AG09309 (cell line): Measurements from ENCODE around the gene SOX15.
A peak's percentile ranks its signal among the peaks of the same experiment; 100 is the strongest.

Source experiments
- DNase-seq: peaks from one replicate; pipeline ENCODE4 v3.0.0-alpha.2; 2010; ENCODE audit warnings: low read depth
- H3K4me3 ChIP-seq: 2 replicates; pipeline ENCODE4 v1.5.1; 2011; ENCODE audit warnings: mild to moderate bottlenecking, low read depth, low read length, moderate library complexity; ENCODE audit not compliant: control insufficient read depth
- TF ChIP-seq, protein P1 (sequence below): IDR thresholded peaks from 2 replicates; pipeline ENCODE4 v1.5.1; 2011; ENCODE audit warnings: mild to moderate bottlenecking, low read depth, low read length, inconsistent platforms; ENCODE audit not compliant: insufficient read depth, control insufficient read depth; ENCODE audit errors: missing control alignments

Gene SOX15

DNA sequence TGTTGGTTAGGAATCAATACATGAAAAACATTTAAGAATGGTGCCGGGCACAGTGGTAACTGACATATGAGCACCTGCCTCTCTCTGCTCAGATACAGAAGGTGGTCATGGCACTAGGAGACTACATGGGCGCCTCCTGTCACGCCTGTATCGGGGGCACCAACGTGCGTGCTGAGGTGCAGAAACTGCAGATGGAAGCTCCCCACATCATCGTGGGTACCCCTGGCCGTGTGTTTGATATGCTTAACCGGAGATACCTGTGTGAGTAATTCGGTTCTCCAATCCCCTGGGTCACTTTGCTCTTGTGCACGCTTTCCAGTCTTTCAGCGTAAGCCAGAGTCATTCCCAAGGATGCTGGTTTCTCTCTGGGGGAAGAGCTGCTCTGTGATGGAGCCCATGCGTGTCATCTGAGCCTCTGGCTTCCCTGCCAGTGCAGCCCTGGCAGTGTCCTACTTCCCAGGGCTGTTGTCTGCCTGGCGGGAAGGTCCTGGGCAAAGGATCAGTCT is 13.4 kb downstream of the SOX15 start:
- TF ChIP-seq, protein P1, sequence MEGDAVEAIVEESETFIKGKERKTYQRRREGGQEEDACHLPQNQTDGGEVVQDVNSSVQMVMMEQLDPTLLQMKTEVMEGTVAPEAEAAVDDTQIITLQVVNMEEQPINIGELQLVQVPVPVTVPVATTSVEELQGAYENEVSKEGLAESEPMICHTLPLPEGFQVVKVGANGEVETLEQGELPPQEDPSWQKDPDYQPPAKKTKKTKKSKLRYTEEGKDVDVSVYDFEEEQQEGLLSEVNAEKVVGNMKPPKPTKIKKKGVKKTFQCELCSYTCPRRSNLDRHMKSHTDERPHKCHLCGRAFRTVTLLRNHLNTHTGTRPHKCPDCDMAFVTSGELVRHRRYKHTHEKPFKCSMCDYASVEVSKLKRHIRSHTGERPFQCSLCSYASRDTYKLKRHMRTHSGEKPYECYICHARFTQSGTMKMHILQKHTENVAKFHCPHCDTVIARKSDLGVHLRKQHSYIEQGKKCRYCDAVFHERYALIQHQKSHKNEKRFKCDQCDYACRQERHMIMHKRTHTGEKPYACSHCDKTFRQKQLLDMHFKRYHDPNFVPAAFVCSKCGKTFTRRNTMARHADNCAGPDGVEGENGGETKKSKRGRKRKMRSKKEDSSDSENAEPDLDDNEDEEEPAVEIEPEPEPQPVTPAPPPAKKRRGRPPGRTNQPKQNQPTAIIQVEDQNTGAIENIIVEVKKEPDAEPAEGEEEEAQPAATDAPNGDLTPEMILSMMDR: no peak
- no peak for DNase-seq
- H3K4me3 ChIP-seq: no peak overlapping the region

GRCh38 chr17:7575959-7576358 is 13.9 kb downstream of the SOX15 start:
- TF ChIP-seq, protein P1: no peak
- DNase-seq: no peak
- no peak overlapping the region for H3K4me3 ChIP-seq

GRCh38 chr17:7575481-7575883 is 14.4 kb downstream of the SOX15 start:
- DNase-seq: no peak
- TF ChIP-seq, protein P1: no peak
- peak overlapping the region; percentile 75 for H3K4me3 ChIP-seq

DNA sequence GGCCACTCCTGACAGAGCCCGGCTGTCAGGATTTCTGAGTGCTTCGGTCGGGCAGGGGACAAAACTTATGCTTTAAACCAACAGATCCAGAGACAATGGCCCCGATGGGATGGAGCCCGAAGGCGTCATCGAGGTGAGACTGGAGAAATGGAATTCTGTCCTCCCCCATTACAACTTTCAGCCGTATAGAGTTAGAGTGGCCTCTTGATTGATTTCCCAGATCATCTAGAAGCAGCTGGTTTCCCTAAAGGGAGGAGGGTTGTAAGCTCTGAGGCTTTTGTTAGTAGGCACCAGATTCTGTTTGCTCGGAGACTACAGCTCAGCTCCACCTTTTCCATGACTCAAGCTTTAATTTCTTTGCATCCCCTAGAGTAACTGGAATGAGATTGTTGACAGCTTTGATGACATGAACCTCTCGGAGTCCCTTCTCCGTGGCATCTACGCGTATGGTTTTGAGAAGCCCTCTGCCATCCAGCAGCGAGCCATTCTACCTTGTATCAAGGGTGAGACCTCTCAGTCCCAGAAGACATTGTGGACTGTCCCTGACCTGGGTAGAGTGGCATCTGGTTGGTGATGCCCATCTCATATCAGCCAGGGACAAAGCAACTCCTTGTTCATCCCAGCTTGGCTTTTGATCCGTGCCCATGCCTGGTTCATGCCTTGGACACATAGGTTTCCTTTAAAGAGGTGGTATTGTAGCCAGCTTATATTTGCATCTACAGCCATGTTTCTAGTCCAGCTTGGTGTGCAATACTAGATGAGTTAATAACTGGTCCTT is 15.5 kb downstream of the SOX15 start:
- TF ChIP-seq, protein P1: no peak
- peak overlapping the region; percentile 75 for H3K4me3 ChIP-seq
- no peak for DNase-seq

DNA sequence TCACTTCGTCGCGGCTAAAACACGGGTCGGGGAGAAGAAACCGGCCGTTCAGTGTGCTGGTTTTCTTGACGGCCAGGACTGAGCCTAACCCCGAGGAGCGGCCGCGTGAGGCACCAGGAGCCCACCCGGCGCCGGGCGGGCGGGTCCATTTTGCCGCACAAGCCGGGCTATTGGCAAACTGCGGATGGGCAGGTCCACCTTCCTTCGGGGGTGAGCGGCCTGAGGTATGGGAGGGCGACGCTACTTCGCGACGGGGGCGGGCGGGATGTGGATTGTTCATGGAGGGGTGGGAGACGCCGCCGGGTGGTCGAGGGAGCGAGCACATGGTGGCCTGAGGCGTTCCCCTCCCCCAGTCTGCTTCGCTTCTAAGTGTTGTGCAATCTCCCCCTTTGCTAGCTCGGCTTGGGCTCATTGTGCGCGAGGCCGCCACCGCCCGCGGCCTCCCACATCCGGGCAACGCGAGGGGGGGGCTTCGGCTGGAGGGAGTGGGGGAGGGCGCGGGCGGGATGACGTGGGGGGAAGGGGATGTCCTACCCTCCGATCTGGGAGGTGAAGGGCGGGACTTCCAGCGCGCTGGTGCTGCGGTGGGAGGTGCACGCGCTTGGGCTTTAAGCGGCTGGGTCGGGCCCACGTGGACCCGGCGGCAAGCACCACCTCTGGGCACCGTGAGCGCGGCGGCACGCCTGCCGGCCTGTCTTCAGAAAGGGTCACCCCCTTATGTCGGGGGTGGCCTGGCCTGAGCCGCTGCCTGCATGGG is 16.4 kb downstream of the SOX15 start:
- TF ChIP-seq, protein P1: no peak
- DNase-seq: peak; percentile 71
- peak overlapping the region; percentile 75 for H3K4me3 ChIP-seq

DNA sequence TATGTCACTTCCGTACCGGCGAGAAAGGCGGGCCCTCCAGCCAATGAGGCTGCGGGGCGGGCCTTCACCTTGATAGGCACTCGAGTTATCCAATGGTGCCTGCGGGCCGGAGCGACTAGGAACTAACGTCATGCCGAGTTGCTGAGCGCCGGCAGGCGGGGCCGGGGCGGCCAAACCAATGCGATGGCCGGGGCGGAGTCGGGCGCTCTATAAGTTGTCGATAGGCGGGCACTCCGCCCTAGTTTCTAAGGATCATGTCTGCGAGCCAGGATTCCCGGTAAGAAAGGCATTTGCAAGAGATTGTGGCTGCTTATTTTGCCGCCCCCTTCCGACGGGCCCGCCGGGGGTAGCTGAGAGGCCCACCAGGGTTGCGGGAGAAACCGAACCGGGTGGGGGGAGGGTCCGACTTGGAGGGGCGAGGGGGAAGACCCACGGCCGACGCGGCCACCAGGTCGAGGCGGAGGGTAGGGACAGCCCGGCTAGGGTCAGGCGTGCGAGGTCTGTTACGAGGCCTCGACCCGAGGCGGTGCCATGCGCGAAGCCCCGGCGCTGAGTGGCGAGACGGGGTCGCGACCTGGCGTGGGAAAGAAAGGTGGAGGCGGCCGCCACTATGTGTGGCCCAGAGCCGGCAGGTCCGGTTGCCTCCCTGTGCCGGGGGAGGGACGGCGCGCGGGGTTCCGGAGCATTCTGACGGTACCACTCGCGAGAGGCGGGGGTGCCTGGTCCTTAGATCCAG is 17.1 kb downstream of the SOX15 start:
- peak; percentile 97 for DNase-seq
- TF ChIP-seq, protein P1: no peak

More for the DNA sequence above, 17.1 kb downstream of the SOX15 start:
- H3K4me3 ChIP-seq: peak overlapping the region; percentile 75
